Measurements from ENCODE around the gene PTBP1. TPM values are rescaled to one million over a fixed set of nuclear protein-coding genes. Genes with fewer than 3 reads are reported as not detected.

Gene PTBP1
- total RNA-seq, 1 experiment from 2014 or later: 680 TPM

DNA sequence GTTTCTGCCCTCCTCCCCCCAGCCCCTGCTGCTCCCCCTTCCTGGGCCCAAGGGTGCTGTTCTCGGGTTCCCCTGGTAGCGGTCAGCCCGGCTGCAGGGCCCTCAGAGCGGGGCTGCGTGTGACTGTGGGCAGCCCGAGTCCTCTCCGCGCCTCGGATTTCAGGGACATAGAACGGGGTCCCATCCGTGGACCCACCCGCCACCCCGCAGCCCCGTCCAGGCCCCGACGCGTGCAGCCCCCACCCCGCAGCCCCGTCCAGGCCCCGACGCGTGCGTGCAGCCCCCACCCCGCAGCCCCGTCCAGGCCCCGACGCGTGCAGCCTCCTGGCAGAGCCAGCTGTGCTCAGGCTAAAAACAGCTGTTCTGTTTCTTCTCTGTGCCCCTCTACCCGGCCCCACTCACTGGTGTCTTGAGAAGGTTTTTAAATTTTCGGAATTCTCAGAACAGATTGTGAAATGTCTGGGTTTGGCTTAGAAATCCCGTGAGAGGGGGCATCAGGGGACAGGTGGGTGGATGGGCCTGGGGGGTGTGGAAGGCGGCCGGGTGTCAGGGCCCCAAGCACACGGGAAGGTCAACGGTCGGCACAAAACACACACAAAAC, 38.1 kb downstream of the PTBP1 start:
- TF ChIP-seq TP53 (CRISPR knock-in tag; IDR thresholded peaks at IDR 0.05) (no peak), NFE2L1 (CRISPR knock-in tag; IDR thresholded peaks at IDR 0.05) (no peak), ATF1 (CRISPR knock-in tag; IDR thresholded peaks at IDR 0.05) (no peak), CREB1 (CRISPR knock-in tag; IDR thresholded peaks at IDR 0.05) (no peak), ZNF671 (CRISPR knock-in tag; IDR thresholded peaks at IDR 0.05) (no peak), TEAD1 (CRISPR knock-in tag; IDR thresholded peaks at IDR 0.05) (no peak), ZBTB21 (CRISPR knock-in tag; IDR thresholded peaks at IDR 0.05; ENCODE audit: borderline replicate concordance) (no peak)
- TF ChIP-seq, protein P1, sequence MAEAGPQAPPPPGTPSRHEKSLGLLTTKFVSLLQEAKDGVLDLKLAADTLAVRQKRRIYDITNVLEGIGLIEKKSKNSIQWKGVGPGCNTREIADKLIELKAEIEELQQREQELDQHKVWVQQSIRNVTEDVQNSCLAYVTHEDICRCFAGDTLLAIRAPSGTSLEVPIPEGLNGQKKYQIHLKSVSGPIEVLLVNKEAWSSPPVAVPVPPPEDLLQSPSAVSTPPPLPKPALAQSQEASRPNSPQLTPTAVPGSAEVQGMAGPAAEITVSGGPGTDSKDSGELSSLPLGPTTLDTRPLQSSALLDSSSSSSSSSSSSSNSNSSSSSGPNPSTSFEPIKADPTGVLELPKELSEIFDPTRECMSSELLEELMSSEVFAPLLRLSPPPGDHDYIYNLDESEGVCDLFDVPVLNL (CRISPR knock-in tag; IDR thresholded peaks at IDR 0.05; ENCODE audit: borderline replicate concordance, low read depth): no peak
- TF ChIP-seq, protein P2, sequence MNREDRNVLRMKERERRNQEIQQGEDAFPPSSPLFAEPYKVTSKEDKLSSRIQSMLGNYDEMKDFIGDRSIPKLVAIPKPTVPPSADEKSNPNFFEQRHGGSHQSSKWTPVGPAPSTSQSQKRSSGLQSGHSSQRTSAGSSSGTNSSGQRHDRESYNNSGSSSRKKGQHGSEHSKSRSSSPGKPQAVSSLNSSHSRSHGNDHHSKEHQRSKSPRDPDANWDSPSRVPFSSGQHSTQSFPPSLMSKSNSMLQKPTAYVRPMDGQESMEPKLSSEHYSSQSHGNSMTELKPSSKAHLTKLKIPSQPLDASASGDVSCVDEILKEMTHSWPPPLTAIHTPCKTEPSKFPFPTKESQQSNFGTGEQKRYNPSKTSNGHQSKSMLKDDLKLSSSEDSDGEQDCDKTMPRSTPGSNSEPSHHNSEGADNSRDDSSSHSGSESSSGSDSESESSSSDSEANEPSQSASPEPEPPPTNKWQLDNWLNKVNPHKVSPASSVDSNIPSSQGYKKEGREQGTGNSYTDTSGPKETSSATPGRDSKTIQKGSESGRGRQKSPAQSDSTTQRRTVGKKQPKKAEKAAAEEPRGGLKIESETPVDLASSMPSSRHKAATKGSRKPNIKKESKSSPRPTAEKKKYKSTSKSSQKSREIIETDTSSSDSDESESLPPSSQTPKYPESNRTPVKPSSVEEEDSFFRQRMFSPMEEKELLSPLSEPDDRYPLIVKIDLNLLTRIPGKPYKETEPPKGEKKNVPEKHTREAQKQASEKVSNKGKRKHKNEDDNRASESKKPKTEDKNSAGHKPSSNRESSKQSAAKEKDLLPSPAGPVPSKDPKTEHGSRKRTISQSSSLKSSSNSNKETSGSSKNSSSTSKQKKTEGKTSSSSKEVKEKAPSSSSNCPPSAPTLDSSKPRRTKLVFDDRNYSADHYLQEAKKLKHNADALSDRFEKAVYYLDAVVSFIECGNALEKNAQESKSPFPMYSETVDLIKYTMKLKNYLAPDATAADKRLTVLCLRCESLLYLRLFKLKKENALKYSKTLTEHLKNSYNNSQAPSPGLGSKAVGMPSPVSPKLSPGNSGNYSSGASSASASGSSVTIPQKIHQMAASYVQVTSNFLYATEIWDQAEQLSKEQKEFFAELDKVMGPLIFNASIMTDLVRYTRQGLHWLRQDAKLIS (CRISPR knock-in tag; IDR thresholded peaks at IDR 0.05; ENCODE audit: borderline replicate concordance): no peak
- TF ChIP-seq, protein P3, sequence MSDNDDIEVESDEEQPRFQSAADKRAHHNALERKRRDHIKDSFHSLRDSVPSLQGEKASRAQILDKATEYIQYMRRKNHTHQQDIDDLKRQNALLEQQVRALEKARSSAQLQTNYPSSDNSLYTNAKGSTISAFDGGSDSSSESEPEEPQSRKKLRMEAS (CRISPR knock-in tag; IDR thresholded peaks at IDR 0.05): no peak
- TF ChIP-seq, protein P4, sequence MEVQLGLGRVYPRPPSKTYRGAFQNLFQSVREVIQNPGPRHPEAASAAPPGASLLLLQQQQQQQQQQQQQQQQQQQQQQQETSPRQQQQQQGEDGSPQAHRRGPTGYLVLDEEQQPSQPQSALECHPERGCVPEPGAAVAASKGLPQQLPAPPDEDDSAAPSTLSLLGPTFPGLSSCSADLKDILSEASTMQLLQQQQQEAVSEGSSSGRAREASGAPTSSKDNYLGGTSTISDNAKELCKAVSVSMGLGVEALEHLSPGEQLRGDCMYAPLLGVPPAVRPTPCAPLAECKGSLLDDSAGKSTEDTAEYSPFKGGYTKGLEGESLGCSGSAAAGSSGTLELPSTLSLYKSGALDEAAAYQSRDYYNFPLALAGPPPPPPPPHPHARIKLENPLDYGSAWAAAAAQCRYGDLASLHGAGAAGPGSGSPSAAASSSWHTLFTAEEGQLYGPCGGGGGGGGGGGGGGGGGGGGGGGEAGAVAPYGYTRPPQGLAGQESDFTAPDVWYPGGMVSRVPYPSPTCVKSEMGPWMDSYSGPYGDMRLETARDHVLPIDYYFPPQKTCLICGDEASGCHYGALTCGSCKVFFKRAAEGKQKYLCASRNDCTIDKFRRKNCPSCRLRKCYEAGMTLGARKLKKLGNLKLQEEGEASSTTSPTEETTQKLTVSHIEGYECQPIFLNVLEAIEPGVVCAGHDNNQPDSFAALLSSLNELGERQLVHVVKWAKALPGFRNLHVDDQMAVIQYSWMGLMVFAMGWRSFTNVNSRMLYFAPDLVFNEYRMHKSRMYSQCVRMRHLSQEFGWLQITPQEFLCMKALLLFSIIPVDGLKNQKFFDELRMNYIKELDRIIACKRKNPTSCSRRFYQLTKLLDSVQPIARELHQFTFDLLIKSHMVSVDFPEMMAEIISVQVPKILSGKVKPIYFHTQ (CRISPR knock-in tag; IDR thresholded peaks at IDR 0.05): no peak
- TF ChIP-seq, protein P5, sequence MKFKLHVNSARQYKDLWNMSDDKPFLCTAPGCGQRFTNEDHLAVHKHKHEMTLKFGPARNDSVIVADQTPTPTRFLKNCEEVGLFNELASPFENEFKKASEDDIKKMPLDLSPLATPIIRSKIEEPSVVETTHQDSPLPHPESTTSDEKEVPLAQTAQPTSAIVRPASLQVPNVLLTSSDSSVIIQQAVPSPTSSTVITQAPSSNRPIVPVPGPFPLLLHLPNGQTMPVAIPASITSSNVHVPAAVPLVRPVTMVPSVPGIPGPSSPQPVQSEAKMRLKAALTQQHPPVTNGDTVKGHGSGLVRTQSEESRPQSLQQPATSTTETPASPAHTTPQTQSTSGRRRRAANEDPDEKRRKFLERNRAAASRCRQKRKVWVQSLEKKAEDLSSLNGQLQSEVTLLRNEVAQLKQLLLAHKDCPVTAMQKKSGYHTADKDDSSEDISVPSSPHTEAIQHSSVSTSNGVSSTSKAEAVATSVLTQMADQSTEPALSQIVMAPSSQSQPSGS (CRISPR knock-in tag; IDR thresholded peaks at IDR 0.05; ENCODE audit: borderline replicate concordance, low read depth): no peak
- TF ChIP-seq, protein P6, sequence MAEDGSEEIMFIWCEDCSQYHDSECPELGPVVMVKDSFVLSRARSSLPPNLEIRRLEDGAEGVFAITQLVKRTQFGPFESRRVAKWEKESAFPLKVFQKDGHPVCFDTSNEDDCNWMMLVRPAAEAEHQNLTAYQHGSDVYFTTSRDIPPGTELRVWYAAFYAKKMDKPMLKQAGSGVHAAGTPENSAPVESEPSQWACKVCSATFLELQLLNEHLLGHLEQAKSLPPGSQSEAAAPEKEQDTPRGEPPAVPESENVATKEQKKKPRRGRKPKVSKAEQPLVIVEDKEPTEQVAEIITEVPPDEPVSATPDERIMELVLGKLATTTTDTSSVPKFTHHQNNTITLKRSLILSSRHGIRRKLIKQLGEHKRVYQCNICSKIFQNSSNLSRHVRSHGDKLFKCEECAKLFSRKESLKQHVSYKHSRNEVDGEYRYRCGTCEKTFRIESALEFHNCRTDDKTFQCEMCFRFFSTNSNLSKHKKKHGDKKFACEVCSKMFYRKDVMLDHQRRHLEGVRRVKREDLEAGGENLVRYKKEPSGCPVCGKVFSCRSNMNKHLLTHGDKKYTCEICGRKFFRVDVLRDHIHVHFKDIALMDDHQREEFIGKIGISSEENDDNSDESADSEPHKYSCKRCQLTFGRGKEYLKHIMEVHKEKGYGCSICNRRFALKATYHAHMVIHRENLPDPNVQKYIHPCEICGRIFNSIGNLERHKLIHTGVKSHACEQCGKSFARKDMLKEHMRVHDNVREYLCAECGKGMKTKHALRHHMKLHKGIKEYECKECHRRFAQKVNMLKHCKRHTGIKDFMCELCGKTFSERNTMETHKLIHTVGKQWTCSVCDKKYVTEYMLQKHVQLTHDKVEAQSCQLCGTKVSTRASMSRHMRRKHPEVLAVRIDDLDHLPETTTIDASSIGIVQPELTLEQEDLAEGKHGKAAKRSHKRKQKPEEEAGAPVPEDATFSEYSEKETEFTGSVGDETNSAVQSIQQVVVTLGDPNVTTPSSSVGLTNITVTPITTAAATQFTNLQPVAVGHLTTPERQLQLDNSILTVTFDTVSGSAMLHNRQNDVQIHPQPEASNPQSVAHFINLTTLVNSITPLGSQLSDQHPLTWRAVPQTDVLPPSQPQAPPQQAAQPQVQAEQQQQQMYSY (CRISPR knock-in tag; IDR thresholded peaks at IDR 0.05): no peak
- TF ChIP-seq, protein P7, sequence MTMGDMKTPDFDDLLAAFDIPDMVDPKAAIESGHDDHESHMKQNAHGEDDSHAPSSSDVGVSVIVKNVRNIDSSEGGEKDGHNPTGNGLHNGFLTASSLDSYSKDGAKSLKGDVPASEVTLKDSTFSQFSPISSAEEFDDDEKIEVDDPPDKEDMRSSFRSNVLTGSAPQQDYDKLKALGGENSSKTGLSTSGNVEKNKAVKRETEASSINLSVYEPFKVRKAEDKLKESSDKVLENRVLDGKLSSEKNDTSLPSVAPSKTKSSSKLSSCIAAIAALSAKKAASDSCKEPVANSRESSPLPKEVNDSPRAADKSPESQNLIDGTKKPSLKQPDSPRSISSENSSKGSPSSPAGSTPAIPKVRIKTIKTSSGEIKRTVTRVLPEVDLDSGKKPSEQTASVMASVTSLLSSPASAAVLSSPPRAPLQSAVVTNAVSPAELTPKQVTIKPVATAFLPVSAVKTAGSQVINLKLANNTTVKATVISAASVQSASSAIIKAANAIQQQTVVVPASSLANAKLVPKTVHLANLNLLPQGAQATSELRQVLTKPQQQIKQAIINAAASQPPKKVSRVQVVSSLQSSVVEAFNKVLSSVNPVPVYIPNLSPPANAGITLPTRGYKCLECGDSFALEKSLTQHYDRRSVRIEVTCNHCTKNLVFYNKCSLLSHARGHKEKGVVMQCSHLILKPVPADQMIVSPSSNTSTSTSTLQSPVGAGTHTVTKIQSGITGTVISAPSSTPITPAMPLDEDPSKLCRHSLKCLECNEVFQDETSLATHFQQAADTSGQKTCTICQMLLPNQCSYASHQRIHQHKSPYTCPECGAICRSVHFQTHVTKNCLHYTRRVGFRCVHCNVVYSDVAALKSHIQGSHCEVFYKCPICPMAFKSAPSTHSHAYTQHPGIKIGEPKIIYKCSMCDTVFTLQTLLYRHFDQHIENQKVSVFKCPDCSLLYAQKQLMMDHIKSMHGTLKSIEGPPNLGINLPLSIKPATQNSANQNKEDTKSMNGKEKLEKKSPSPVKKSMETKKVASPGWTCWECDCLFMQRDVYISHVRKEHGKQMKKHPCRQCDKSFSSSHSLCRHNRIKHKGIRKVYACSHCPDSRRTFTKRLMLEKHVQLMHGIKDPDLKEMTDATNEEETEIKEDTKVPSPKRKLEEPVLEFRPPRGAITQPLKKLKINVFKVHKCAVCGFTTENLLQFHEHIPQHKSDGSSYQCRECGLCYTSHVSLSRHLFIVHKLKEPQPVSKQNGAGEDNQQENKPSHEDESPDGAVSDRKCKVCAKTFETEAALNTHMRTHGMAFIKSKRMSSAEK (CRISPR knock-in tag; IDR thresholded peaks at IDR 0.05; ENCODE audit: borderline replicate concordance): no peak
- TF ChIP-seq, protein P8, sequence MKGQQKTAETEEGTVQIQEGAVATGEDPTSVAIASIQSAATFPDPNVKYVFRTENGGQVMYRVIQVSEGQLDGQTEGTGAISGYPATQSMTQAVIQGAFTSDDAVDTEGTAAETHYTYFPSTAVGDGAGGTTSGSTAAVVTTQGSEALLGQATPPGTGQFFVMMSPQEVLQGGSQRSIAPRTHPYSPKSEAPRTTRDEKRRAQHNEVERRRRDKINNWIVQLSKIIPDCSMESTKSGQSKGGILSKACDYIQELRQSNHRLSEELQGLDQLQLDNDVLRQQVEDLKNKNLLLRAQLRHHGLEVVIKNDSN (CRISPR knock-in tag; IDR thresholded peaks at IDR 0.05): no peak
- H3K27ac Mint-ChIP-seq: no peak overlapping the region
- no peaks in the 10 kb centered on the region for H3K27me3 Mint-ChIP-seq (ENCODE audit: low read depth)
- H3K9me3 Mint-ChIP-seq: no peaks in the 10 kb centered on the region
- ATAC-seq (no peak), DNase-seq (ENCODE audit: low spot score) (no peak)
- POLR2A ChIA-PET: no interaction called here
- H3K4me1 Mint-ChIP-seq: no peaks in the 10 kb centered on the region
- no peaks in the 10 kb centered on the region for H3K36me3 Mint-ChIP-seq
- H3K4me3 Mint-ChIP-seq: no peak overlapping the region
- CTCF ChIA-PET: no interaction called here
